Heart right ventricle (tissue), 16 donors: ENCODE results near the gene LIMS1. TPM values are rescaled to one million over a fixed set of nuclear protein-coding genes. Genes with fewer than 3 reads are reported as not detected.

Source experiments
- ATAC-seq, 8 donors: fragments of 200-7000 bp; cut with Tn5 transposase; one replicate each; pipeline ENCODE4 v1.9.1; 2020; ENCODE audit warnings: mild to moderate bottlenecking in 8 of 8, moderate library complexity in 8 of 8, moderate number of reproducible peaks in 1 of 8
- DNase-seq, 2 donors: peaks; one replicate each; pipeline ENCODE4 v3.0.0-alpha.2; 2020
- H3K27ac ChIP-seq, 10 donors: fragments of 200-600 bp; sonication (generic) in 2 of 10; one replicate each; pipeline versions ENCODE4 v1.5.0 to v1.8.0; 2020 to 2022; ENCODE audit warnings: mild to moderate bottlenecking in 3 of 10
- H3K27me3 ChIP-seq, 7 donors: fragments of 200-600 bp; one replicate each; pipeline ENCODE4 v1.8.0; 2021 to 2022; ENCODE audit warnings: mild to moderate bottlenecking in 2 of 7
- H3K36me3 ChIP-seq, 9 donors: fragments of 200-600 bp; sonication (generic) in 1 of 9; one replicate each; pipeline versions ENCODE4 v1.5.0 to v1.8.0; 2020 to 2022; ENCODE audit warnings: mild to moderate bottlenecking in 2 of 9
- H3K4me1 ChIP-seq, 9 donors: fragments of 200-600 bp; sonication (generic) in 1 of 9; one replicate each; pipeline versions ENCODE4 v1.5.0 to v1.8.0; 2020 to 2022; ENCODE audit warnings: mild to moderate bottlenecking in 4 of 9
- H3K4me3 ChIP-seq, 10 donors: fragments of 200-600 bp; sonication (generic) in 2 of 10; one replicate each; pipeline versions ENCODE4 v1.5.0 to v1.8.0; 2020 to 2022; ENCODE audit warnings: mild to moderate bottlenecking in 7 of 10, moderate library complexity in 2 of 10
- H3K9me3 ChIP-seq, 11 donors: fragments of 200-600 bp in 10 of 11; sonication (generic) in 2 of 11; one replicate each; pipeline versions ENCODE4 v1.5.0 to v1.8.0; 2013 to 2022; ENCODE audit warnings: mild to moderate bottlenecking in 2 of 11, control low read depth in 1 of 11, moderate library complexity in 1 of 11
- CTCF ChIP-seq, 9 donors: fragments of 200-600 bp; sonication (generic) in 2 of 9; IDR thresholded peaks; one replicate each; pipeline versions ENCODE4 v1.5.0 to v1.8.0; 2021 to 2022; ENCODE audit warnings: antibody characterized with exemption in 9 of 9, mild to moderate bottlenecking in 5 of 9, moderate library complexity in 1 of 9
- WGBS, 2 donors: extraction: QIAGEN DNeasy Blood & Tissue Kit; methylation state at CpG; one replicate each; pipeline ENCODE4 v1.1.7; 2013; ENCODE audit warnings: inconsistent platforms in 1 of 2; 5-methylcytosine and 5-hydroxymethylcytosine counted together
- intact Hi-C, 10 donors: fragments of 100-400 bp; cut with DNase I; formaldehyde crosslinking; loops; one replicate each; pipeline versions ENCODE4 v1.11.1 to v1.14.2; 2022
- polyA plus RNA-seq, 2 donors: library from polyadenylated mRNA; stranded (reverse); fragments of 200-250 nt; gene quantifications; one replicate each; pipeline ENCODE4 v1.2.3, GENCODE V29; 2013
- total RNA-seq, 10 donors: library from RNA; stranded (reverse); fragmentation: NEBNext Ultra II Directional in 3 of 10; extraction: Animal tissue kit (Norgen Biotek cat#: 25700) in 3 of 10; gene quantifications; one replicate each; pipeline versions ENCODE4 v1.2.1 to v1.2.4, GENCODE V29; 2021 to 2023
- donor health status: Arrhythmogenic right ventricular cardiomyopathy.
- donor health status: ischemic (EF 13 %, LVEDD 7.1; RV severe dilation, severe dysfunction).
- donor health status: healthy with polysubstance abuse.
- donor health status: DM: no; HTN: yes; CAD: no.
- donor health status: DM: no; HTN: no; CAD: no.
- donor health status: ischemic (EF 25% LVEDD 6.9; RV normal size, moderate dysfunction).
- donor health status: ischemic (EF 25% LVEDD 5.7; RV mildly dilated, moderate dysfunction).
- donor health status: healthy.
- donor health status: DM: yes; HTN: yes; CAD: no.
- donor health status: Ischemic cardiomyopathy.
- donor health status: ischemic (EF 35%, LVEDD 5.7; RV mildly dilated, moderate dysfunction).
- donor health status: nonischemic (EF 11% LVEDD 7.7; RV severe dilation, severe dysfunction).
- donor health status: DM: yes; HTN: yes; CAD: no.
- donor health status: PGD.
- donor health status: ischemic (EF 29% LVEDD 5.4; RV normal size, mild dysfunction).
- donor health status: nonischemic (EF 23%, LVEDD 6.1; RV moderate dilation, normal function).

The LIMS1 gene
- total and polyA plus RNA-seq, 12 donors = 18.8 to 122 (median 76.2) TPM

GRCh38 chr2:108604196-108604595 is 69.9 kb downstream of the LIMS1 start:
- intact Hi-C loops = loop anchor here in 1 of 10 donors (5.0 kb wide), 1 partner anchor 33 kb away; no protein-coding TSS in a partner anchor
- 75 to 85% methylated on average over 4 of the region's 4 CpGs for WGBS, 2 donors
- H3K36me3 ChIP-seq = peaks cover 0 to 5% (median 0%) of the 10 kb centered on the region in 9 donors
- no peak for TF ChIP-seq CTCF (IDR thresholded peaks at IDR 0.05)
- DNase-seq = no peak
- ATAC-seq = no peak
- H3K4me1 ChIP-seq = peaks cover 0 to 40% (median 27%) of the 10 kb centered on the region in 9 donors
- peaks cover 0 to 12% (median 0%) of the 10 kb centered on the region in 11 donors for H3K9me3 ChIP-seq
- no peaks in the 10 kb centered on the region for H3K27me3 ChIP-seq
- no peak overlapping the region for H3K27ac ChIP-seq
- no peak overlapping the region for H3K4me3 ChIP-seq

DNA sequence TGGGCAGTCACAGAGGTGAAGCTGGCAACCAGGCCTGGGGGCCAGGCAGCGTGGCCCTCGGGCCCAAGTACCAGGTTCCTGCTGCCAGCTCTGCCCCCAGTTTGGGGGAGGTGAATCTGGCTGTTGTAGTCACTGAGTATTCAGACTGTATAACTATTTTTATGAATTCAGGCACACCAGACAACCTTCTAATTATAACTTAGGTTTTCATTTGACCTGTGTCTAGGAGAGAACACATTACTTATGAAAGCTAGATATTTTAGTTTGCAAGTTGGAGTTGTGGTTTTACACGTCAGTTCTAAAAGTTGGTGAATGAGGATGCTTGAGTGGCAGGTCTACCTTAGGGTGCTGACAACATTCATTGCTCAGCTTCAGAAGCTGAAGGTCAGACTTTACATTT is 71.7 kb downstream of the LIMS1 start:
- Histone ChIP-seq H3K36me3 (peaks cover 0 to 11% (median 0%) of the 10 kb centered on the region in 9 donors), H3K4me1 (peaks cover 0 to 47% (median 33%) of the 10 kb centered on the region in 9 donors), H3K9me3 (peaks cover 0 to 12% (median 0%) of the 10 kb centered on the region in 11 donors), H3K27ac (peak overlapping the region in 6 of 10 donors; percentile 42 to 66 (median 50)), H3K4me3 (no peak overlapping the region), H3K27me3 (no peaks in the 10 kb centered on the region)
- DNase-seq (no peak), ATAC-seq (peak in 6 of 8 donors; percentile 8 to 50 (median 24))
- 52 to 67% methylated on average over 3 of the region's 3 CpGs for WGBS, 2 donors
- no peak for TF ChIP-seq CTCF (IDR thresholded peaks at IDR 0.05)
- intact Hi-C loops = loop anchor here in 2 of 10 donors (2.0 kb wide), 1 partner anchor 31 kb away; no protein-coding TSS in a partner anchor

DNA sequence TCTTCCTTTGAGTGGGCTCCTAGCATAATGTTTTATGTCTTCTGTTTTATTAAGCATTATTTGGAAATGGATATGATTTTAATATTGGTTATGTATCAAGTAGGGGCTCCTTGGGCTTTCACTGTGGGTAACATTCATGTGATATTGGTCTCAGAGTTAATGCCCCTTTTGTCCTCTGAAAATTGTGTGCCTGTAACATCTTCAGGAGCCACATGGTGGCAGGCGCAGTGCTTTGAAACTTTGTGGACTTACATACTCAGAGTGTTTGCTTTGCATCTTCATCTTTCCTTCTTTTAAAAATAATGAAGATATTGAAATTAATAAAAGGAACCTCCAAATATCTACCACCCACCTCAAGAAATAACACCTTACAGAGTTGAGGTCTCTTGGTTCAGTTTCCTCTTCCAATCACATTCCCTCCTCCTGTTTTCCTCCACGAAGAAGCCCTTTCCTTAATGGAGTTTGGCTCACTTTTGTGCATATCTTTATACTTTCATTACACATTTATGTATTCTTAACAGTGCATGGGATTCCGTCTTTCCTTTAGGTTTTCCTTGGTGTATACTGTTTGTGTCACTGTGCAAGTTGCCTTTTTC is 73.5 kb downstream of the LIMS1 start:
- Histone ChIP-seq H3K36me3 (peaks cover 0 to 9% (median 0%) of the 10 kb centered on the region in 9 donors), H3K9me3 (peaks cover 0 to 2% (median 0%) of the 10 kb centered on the region in 11 donors), H3K27ac (peak overlapping the region in 7 of 10 donors; percentile 40 to 66 (median 59)), H3K4me3 (no peak overlapping the region), H3K4me1 (peaks cover 0 to 51% (median 34%) of the 10 kb centered on the region in 9 donors), H3K27me3 (no peaks in the 10 kb centered on the region)
- WGBS, 2 donors = 66 to 69% methylated on average over 3 of the region's 3 CpGs
- DNase-seq = no peak
- intact Hi-C loops = loop anchor here in 3 of 10 donors (2.0 kb wide), 2 partner anchors 27 to 29 kb away; no protein-coding TSS in a partner anchor
- TF ChIP-seq CTCF (IDR thresholded peaks at IDR 0.05) = peak; percentile 21 to 77 (median 61)
- ATAC-seq = peak in 6 of 8 donors; percentile 48 to 70 (median 60)

DNA sequence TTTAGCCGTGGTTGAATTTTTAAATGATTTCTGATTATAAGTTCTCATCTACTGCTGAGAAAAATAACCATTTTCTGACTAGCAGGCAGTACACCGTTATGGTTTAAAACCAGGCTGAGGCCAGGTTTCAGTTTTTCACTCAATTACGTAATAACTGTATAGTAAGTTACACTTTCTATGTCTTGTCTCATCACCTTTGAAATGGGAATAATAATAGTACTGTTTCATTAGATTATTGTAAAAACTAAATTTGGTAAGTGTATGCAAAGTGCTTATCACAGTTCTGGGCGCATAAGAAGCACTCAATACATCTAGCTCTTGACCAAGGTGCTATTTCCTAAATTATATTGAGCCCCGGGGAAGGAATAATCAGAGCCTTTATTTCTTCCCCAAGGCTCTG is 76.8 kb downstream of the LIMS1 start:
- no peak for ATAC-seq
- Histone ChIP-seq H3K4me3 (no peak overlapping the region), H3K27ac (no peak overlapping the region), H3K9me3 (no peaks in the 10 kb centered on the region), H3K27me3 (no peaks in the 10 kb centered on the region), H3K4me1 (peaks cover 0 to 65% (median 46%) of the 10 kb centered on the region in 9 donors), H3K36me3 (peaks cover 0 to 7% (median 0%) of the 10 kb centered on the region in 9 donors)
- WGBS, 2 donors = 78 to 88% methylated on average over 5 of the region's 5 CpGs
- intact Hi-C loops = no loop called here
- DNase-seq = no peak
- no peak for TF ChIP-seq CTCF (IDR thresholded peaks at IDR 0.05)
